Panc1 (cell line): ENCODE measurements around the gene MCM8. TPM values are rescaled to one million over a fixed set of nuclear protein-coding genes. Genes with fewer than 3 reads are reported as not detected.

Experiments
- ATAC-seq: fragments of 200-7000 bp; cut with Tn5 transposase; 2 replicates; pipeline ENCODE4 v1.9.1; 2020; ENCODE audit warnings: mild to moderate bottlenecking, moderate library complexity
- BruUV-seq: library from RNA; stranded (reverse); fragments of 400-500 nt; replicated peaks from 2 replicates; lab custom pipeline; 2021; lab: Mats Ljungman, UMichigan
- CTCF ChIA-PET: fragments of 300-600 bp; sonication (Branson Sonifier 250); formaldehyde crosslinking; loops from one replicate; lab custom pipeline; 2022; ENCODE audit warnings: antibody characterized with exemption; lab: Charles Lee
- POLR2A ChIA-PET: fragments of 300-600 bp; sonication (Branson Sonifier 250); formaldehyde crosslinking; loops from one replicate; lab custom pipeline; 2022; ENCODE audit warnings: antibody characterized with exemption; lab: Charles Lee
- DNase-seq: peaks from one replicate; pipeline ENCODE4 v3.0.0-alpha.2; 2010; ENCODE audit warnings: low read depth, low spot score
- H3K27ac ChIP-seq: 2 replicates; pipeline ENCODE4 v1.5.1; 2011; ENCODE audit warnings: mild to moderate bottlenecking, low read length, inconsistent platforms
- H3K27me3 ChIP-seq: fragments of 200-500 bp; sonication (Bioruptor generic); 2 replicates; pipeline ENCODE4 v1.6.0; 2014; ENCODE audit warnings: low read length, inconsistent platforms; ENCODE audit not compliant: control insufficient read depth, insufficient read depth
- H3K36me3 ChIP-seq: fragments of 200-500 bp; sonication (Bioruptor generic); 2 replicates; pipeline ENCODE4 v1.5.1; 2014; ENCODE audit warnings: inconsistent platforms, mild to moderate bottlenecking, low read length, moderate library complexity; ENCODE audit not compliant: control insufficient read depth, insufficient read depth
- H3K4me1 ChIP-seq: 2 replicates; pipeline ENCODE4 v1.5.1; 2011; ENCODE audit warnings: inconsistent platforms, mild to moderate bottlenecking, low read length, moderate library complexity; ENCODE audit not compliant: control insufficient read depth, insufficient read depth
- H3K4me3 ChIP-seq, 2 experiments: 2 replicates each; pipeline ENCODE4 v1.5.1; 2011 to 2012; ENCODE audit warnings: low read depth in 2 of 2, low read length in 2 of 2, mild to moderate bottlenecking in 2 of 2, inconsistent platforms in 1 of 2, moderate library complexity in 1 of 2
- H3K9me3 ChIP-seq: fragments of 200-500 bp; sonication (Bioruptor generic); 2 replicates; pipeline ENCODE4 v1.5.1; 2014; ENCODE audit warnings: low read depth, mild to moderate bottlenecking, inconsistent platforms, low read length, moderate library complexity; ENCODE audit not compliant: control insufficient read depth, insufficient read depth
- POLR2AphosphoS5 ChIP-seq: IDR thresholded peaks from 2 replicates; pipeline ENCODE4 v1.6.1; 2012; ENCODE audit warnings: mild to moderate bottlenecking, low read depth, low read length, moderate library complexity
- SIN3A ChIP-seq: IDR thresholded peaks from 2 replicates; pipeline ENCODE4 v1.6.1; 2012; ENCODE audit warnings: low read depth, mild to moderate bottlenecking, low read length, moderate library complexity, borderline replicate concordance; ENCODE audit not compliant: insufficient read depth
- TCF7L2 ChIP-seq: IDR thresholded peaks from 2 replicates; pipeline ENCODE4 v1.6.1; 2011; ENCODE audit warnings: mild to moderate bottlenecking, low read depth, low read length, inconsistent platforms
- in situ Hi-C: cut with HindIII; loops from 2 replicates; pipeline ENCODE4 v1.10.0; 2016; ENCODE audit warnings: low sequenced_read_pairs, low pct_unique_long_range_greater_than_20kb
- intact Hi-C: fragments of 100-400 bp; cut with micrococcal nuclease; formaldehyde crosslinking; loops from one replicate; pipeline ENCODE4 v1.10.0; 2022; ENCODE audit not compliant: unreplicated experiment
- total RNA-seq: library from RNA; stranded (reverse); gene quantifications from one replicate; pipeline ENCODE4 v1.2.1, GENCODE V29; 2021; ENCODE audit not compliant: unreplicated experiment
- TF ChIP-seq, protein P1 (sequence below), 2 experiments: IDR thresholded peaks; 2 replicates each; pipeline ENCODE4 v1.6.1; 2011 to 2012; ENCODE audit warnings: low read depth in 2 of 2, control low read depth in 1 of 2, low read length in 1 of 2, mild to moderate bottlenecking in 1 of 2, moderate library complexity in 1 of 2; ENCODE audit not compliant: insufficient read depth in 1 of 2
- TF ChIP-seq, protein P2 (sequence below): fragments of 450-650 bp; IDR thresholded peaks from 2 replicates; pipeline ENCODE4 v1.5.1; 2017; ENCODE audit warnings: mild to moderate bottlenecking

MCM8 gene
- total RNA-seq, 1 experiment from 2014 or later: 28.3 TPM

DNA sequence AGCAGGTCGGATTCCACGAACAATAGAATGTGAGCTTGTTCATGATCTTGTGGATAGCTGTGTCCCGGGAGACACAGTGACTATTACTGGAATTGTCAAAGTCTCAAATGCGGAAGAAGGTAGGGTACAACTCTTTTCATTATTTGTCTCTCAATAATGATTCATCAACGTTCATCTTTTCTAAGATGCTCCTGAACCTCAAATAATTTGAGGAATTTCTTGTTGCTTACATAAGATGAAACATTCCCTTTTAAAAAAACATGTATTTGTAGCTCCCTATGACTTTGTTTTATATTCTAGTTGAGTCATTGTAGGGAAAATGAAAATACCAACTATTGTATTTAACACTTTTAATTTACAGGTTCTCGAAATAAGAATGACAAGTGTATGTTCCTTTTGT lies 17.0 kb downstream of the MCM8 start:
- POLR2A ChIA-PET: no interaction called here
- CTCF ChIA-PET: no interaction called here
- Histone ChIP-seq H3K36me3 (peaks cover 24% of the 10 kb centered on the region), H3K27me3 (no peaks in the 10 kb centered on the region), H3K9me3 (no peaks in the 10 kb centered on the region), H3K4me3 (no peak overlapping the region), H3K4me1 (no peaks in the 10 kb centered on the region), H3K27ac (no peak overlapping the region)
- no peak for ATAC-seq
- in situ Hi-C loops (no loop called here), intact Hi-C loops (no loop called here)
- BruUV-seq: no TSS peak
- DNase-seq: no peak
- TF ChIP-seq, protein P1, sequence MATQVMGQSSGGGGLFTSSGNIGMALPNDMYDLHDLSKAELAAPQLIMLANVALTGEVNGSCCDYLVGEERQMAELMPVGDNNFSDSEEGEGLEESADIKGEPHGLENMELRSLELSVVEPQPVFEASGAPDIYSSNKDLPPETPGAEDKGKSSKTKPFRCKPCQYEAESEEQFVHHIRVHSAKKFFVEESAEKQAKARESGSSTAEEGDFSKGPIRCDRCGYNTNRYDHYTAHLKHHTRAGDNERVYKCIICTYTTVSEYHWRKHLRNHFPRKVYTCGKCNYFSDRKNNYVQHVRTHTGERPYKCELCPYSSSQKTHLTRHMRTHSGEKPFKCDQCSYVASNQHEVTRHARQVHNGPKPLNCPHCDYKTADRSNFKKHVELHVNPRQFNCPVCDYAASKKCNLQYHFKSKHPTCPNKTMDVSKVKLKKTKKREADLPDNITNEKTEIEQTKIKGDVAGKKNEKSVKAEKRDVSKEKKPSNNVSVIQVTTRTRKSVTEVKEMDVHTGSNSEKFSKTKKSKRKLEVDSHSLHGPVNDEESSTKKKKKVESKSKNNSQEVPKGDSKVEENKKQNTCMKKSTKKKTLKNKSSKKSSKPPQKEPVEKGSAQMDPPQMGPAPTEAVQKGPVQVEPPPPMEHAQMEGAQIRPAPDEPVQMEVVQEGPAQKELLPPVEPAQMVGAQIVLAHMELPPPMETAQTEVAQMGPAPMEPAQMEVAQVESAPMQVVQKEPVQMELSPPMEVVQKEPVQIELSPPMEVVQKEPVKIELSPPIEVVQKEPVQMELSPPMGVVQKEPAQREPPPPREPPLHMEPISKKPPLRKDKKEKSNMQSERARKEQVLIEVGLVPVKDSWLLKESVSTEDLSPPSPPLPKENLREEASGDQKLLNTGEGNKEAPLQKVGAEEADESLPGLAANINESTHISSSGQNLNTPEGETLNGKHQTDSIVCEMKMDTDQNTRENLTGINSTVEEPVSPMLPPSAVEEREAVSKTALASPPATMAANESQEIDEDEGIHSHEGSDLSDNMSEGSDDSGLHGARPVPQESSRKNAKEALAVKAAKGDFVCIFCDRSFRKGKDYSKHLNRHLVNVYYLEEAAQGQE (IDR thresholded peaks at IDR 0.05; ENCODE audit: insufficient read depth in 1 of 2, low read depth in 2 of 2, low read length in 1 of 2): no peak
- TF ChIP-seq POLR2AphosphoS5 (no peak), SIN3A (no peak), TCF7L2 (no peak)
- TF ChIP-seq, protein P2, sequence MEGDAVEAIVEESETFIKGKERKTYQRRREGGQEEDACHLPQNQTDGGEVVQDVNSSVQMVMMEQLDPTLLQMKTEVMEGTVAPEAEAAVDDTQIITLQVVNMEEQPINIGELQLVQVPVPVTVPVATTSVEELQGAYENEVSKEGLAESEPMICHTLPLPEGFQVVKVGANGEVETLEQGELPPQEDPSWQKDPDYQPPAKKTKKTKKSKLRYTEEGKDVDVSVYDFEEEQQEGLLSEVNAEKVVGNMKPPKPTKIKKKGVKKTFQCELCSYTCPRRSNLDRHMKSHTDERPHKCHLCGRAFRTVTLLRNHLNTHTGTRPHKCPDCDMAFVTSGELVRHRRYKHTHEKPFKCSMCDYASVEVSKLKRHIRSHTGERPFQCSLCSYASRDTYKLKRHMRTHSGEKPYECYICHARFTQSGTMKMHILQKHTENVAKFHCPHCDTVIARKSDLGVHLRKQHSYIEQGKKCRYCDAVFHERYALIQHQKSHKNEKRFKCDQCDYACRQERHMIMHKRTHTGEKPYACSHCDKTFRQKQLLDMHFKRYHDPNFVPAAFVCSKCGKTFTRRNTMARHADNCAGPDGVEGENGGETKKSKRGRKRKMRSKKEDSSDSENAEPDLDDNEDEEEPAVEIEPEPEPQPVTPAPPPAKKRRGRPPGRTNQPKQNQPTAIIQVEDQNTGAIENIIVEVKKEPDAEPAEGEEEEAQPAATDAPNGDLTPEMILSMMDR: no peak

DNA sequence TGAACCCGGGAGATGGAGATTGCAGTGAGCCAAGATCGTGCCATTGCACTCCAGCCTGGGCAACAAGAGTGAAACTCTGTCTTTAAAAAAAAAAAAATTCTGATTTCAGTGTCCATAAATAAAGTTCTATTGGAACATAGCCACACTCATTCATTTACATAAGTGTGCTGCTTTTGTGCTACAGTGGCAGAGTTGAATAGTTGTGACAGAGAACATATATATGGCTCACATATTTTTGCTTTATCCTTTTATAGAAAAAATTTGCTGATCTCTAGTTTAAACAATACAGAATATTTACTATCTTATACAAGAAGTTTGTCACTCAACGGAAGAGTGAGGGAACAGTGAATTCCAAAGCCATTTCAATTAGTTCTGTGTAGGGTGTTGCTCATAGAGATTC lies 18.0 kb downstream of the MCM8 start:
- intact Hi-C loops: no loop called here
- Histone ChIP-seq H3K4me3 (no peak overlapping the region), H3K27ac (no peak overlapping the region), H3K36me3 (peaks cover 28% of the 10 kb centered on the region), H3K4me1 (no peaks in the 10 kb centered on the region), H3K9me3 (no peaks in the 10 kb centered on the region), H3K27me3 (no peaks in the 10 kb centered on the region)
- in situ Hi-C loops: no loop called here
- CTCF ChIA-PET: interaction anchor here (0.6 kb wide), 1 partner anchor 18 kb away, joined by 3 read pairs; no protein-coding TSS in a partner anchor
- POLR2A ChIA-PET: no interaction called here
- ATAC-seq: no peak
- DNase-seq: no peak
- BruUV-seq: no TSS peak
- TF ChIP-seq SIN3A (no peak), POLR2AphosphoS5 (no peak), TCF7L2 (no peak)
- TF ChIP-seq, protein P1 (IDR thresholded peaks at IDR 0.05; ENCODE audit: insufficient read depth in 1 of 2, low read depth in 2 of 2, low read length in 1 of 2): no peak
- TF ChIP-seq, protein P2: no peak
